ENCODE measurements around the gene CFDP1.

The CFDP1 gene

DNA sequence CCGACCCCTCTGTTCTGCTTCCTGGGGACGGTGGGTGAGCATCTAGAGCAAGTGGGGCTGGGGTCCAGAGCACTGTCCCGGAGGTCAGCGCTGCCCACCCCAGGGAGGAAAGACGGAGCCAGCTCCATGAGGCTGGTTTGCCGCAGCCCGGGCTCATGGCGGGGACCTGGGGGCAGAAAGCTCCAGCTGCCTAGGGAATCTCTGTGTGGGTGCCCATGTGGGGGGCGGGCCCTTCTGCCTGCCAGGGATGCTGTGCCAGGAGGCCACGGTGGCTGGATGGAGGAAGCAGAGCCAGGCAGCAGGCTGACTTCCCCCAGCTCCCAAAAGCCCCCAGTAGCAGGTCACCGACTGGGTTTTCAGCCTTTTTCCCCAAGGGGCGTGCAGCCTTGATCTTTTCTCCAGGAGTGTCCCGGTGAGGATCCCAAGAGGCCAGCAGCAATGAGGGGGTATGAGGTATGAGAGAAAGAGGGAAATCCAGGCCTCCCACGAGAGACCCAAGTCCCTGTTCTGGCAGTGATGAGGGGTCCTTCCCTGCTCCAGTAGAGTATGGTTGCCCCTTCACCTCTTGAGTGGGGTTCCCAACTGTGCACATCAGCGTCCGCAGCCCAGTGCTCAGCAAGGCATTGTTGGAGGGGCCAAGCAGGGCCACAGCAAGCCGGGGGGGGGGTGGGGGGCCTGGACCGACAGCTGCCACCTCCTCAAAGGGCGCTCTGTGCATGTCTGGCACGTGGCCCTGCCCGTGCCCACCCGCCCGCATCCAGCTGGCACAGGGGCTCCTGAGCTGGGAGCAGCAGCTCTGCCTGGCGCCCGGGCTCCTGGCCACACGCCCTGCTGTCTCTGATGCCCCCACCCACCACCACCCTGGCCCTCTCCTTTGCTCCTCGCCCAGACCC is 166.3 kb downstream of the CFDP1 start:
- Histone ChIP-seq H3F3A (ENCODE audit: insufficient read depth, low read length) (no peaks in the 10 kb centered on the region), H2AFZ (ENCODE audit: low read length) (no peak overlapping the region), H4K20me1 (ENCODE audit: insufficient read depth, low read length) (no peaks in the 10 kb centered on the region), H3K36me3 (ENCODE audit: insufficient read depth, low read length) (no peaks in the 10 kb centered on the region), H3K4me2 (ENCODE audit: low read length) (peak overlapping the region; percentile 88; the same call in 1 of the 2 replicates), H3K9me2 (ENCODE audit: low read depth, low read length) (no peaks in the 10 kb centered on the region), H3K4me1 (ENCODE audit: insufficient read depth, low read length, severe bottlenecking) (peaks cover 15% of the 10 kb centered on the region), H3K9ac (ENCODE audit: low read length) (no peak overlapping the region), H3K4me3 (ENCODE audit: low read depth, low read length, poor library complexity, severe bottlenecking) (no peak overlapping the region), H3K27me3 (ENCODE audit: insufficient read depth, low read length) (0 out of 2 replicates have a peak, but pooled peaks cover 9% of the 10 kb centered on the region), H3K27ac (ENCODE audit: low read depth, low read length, poor library complexity, severe bottlenecking) (no peak overlapping the region), H3K79me2 (ENCODE audit: insufficient read depth, low read length) (no peaks in the 10 kb centered on the region), H3K9me3 (ENCODE audit: low read length) (no peaks in the 10 kb centered on the region)
- TF ChIP-seq, protein P1, sequence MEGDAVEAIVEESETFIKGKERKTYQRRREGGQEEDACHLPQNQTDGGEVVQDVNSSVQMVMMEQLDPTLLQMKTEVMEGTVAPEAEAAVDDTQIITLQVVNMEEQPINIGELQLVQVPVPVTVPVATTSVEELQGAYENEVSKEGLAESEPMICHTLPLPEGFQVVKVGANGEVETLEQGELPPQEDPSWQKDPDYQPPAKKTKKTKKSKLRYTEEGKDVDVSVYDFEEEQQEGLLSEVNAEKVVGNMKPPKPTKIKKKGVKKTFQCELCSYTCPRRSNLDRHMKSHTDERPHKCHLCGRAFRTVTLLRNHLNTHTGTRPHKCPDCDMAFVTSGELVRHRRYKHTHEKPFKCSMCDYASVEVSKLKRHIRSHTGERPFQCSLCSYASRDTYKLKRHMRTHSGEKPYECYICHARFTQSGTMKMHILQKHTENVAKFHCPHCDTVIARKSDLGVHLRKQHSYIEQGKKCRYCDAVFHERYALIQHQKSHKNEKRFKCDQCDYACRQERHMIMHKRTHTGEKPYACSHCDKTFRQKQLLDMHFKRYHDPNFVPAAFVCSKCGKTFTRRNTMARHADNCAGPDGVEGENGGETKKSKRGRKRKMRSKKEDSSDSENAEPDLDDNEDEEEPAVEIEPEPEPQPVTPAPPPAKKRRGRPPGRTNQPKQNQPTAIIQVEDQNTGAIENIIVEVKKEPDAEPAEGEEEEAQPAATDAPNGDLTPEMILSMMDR (IDR thresholded peaks at IDR 0.05; ENCODE audit: low read length) = no peak
- TF ChIP-seq EZH2 (IDR thresholded peaks at IDR 0.05; ENCODE audit: borderline replicate concordance, low read length) = no peak

DNA sequence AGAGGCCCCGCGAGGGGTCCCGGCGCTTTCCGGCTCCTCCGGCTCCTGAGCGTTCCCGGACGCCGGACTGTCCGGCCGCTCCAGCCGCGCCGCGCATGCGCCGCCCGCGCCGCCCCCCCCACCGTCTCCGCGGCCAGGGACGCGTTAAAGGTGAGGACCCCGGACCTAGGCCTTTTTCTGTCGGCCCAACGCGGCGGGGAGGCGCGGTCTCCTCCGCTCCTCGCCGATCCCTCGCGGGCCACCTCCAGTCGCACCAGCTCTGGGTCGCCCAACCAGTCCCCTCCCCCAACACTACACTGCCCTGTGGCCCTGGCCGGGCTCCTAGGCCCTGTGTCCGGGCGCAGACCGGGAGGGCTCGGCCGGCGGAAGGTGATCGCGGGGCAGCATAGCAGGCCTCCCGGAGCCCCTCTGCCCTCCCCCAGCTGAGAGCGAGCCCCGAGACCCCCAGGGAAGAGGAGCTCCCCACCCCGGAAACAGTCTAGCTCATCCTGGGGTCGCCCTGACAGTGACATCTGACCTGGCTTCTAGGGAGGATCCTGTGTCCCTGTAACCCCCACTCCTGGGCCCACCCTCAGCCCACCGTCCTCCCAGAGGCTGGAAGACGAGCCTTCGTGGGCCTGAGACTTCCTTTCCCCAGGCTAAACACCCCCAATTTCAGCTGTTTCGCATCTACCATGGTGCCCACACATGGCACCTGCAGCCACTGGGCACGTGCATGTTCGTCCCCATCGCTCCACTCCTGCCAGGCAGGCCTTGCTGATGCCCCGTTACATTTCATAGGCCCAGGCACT is 167.2 kb downstream of the CFDP1 start:
- Histone ChIP-seq H3K9me3 (ENCODE audit: low read length) (no peaks in the 10 kb centered on the region), H3F3A (ENCODE audit: insufficient read depth, low read length) (no peaks in the 10 kb centered on the region), H3K4me2 (ENCODE audit: low read length) (peak overlapping the region; percentile 88), H3K27ac (ENCODE audit: low read depth, low read length, poor library complexity, severe bottlenecking) (no peak overlapping the region), H3K9ac (ENCODE audit: low read length) (peak overlapping the region; percentile 66), H3K27me3 (ENCODE audit: insufficient read depth, low read length) (0 out of 2 replicates have a peak, but pooled peaks cover 9% of the 10 kb centered on the region), H3K4me3 (ENCODE audit: low read depth, low read length, poor library complexity, severe bottlenecking) (peak overlapping the region; percentile 80), H4K20me1 (ENCODE audit: insufficient read depth, low read length) (no peaks in the 10 kb centered on the region), H3K9me2 (ENCODE audit: low read depth, low read length) (no peaks in the 10 kb centered on the region), H3K4me1 (ENCODE audit: insufficient read depth, low read length, severe bottlenecking) (peaks cover 15% of the 10 kb centered on the region), H3K79me2 (ENCODE audit: insufficient read depth, low read length) (no peaks in the 10 kb centered on the region), H3K36me3 (ENCODE audit: insufficient read depth, low read length) (no peaks in the 10 kb centered on the region), H2AFZ (ENCODE audit: low read length) (peak overlapping the region; percentile 43; the same call in 1 of the 2 replicates)
- TF ChIP-seq, protein P1 (IDR thresholded peaks at IDR 0.05; ENCODE audit: low read length) = no peak
- no peak for TF ChIP-seq EZH2 (IDR thresholded peaks at IDR 0.05; ENCODE audit: borderline replicate concordance, low read length)

DNA sequence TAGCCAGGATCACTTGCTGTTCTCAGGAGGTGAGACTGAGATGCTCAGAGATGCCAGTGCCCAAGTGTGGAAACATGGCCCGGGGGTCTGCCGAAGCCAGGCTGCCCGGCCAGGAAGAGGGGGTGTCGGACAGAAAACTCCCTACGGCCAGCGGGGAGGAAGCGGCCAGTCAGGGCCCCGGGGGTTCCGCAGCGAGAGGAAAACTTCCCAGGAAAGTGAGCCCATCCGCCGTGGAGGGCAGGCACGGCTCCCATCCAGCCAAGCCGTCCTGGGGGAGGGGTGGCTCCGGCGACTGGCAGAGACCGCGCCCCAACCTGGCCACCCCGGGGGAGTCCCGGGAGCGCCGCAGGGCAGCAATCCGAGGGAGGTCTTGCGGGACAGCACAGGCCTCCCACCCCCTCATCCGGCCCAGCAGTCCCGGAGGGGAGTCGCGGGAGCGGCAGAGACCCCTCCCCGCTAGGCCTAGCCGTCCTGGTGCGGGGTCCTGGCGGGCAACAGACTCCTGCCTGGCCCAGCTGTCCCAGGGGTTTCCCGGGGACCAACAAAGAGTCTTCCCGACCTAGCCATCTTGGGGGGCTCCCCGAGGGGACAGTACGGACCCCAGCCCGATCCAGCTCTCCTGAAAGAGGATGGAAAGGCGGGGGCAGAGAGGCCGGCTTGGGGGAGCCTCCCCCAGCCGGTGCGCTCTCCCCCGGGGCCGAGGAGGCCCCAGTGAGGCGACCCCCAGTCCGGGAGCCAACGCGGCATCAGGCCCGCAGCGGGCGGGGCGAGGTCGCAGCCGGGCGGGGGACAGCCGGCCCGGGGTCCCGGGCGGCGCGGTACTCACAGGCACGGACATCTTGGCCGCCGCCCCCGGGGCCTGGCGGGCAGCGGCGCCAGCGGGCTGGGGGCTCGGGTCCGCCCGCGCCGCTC is 168.0 kb downstream of the CFDP1 start:
- Histone ChIP-seq H3K9me3 (ENCODE audit: low read length) (no peaks in the 10 kb centered on the region), H3K79me2 (ENCODE audit: insufficient read depth, low read length) (no peaks in the 10 kb centered on the region), H3F3A (ENCODE audit: insufficient read depth, low read length) (no peaks in the 10 kb centered on the region), H3K9me2 (ENCODE audit: low read depth, low read length) (no peaks in the 10 kb centered on the region), H3K36me3 (ENCODE audit: insufficient read depth, low read length) (no peaks in the 10 kb centered on the region), H4K20me1 (ENCODE audit: insufficient read depth, low read length) (no peaks in the 10 kb centered on the region), H3K27ac (ENCODE audit: low read depth, low read length, poor library complexity, severe bottlenecking) (no peak overlapping the region), H3K4me3 (ENCODE audit: low read depth, low read length, poor library complexity, severe bottlenecking) (peak overlapping the region; percentile 80), H3K9ac (ENCODE audit: low read length) (peak overlapping the region; percentile 75), H3K4me1 (ENCODE audit: insufficient read depth, low read length, severe bottlenecking) (peaks cover 15% of the 10 kb centered on the region), H2AFZ (ENCODE audit: low read length) (0 out of 2 replicates have a peak overlapping the region, but pooled peaks have one; percentile 65), H3K27me3 (ENCODE audit: insufficient read depth, low read length) (0 out of 2 replicates have a peak, but pooled peaks cover 9% of the 10 kb centered on the region), H3K4me2 (ENCODE audit: low read length) (peak overlapping the region; percentile 88)
- TF ChIP-seq, protein P1 (IDR thresholded peaks at IDR 0.05; ENCODE audit: low read length) = no peak
- no peak for TF ChIP-seq EZH2 (IDR thresholded peaks at IDR 0.05; ENCODE audit: borderline replicate concordance, low read length)

Data from OCI-LY1 (cell line).